Tibial nerve (tissue), 4 donors: ENCODE results near the gene RPTOR.

ENCODE experiments used
- CTCF ChIP-seq, 5 experiments: fragments of 200-600 bp in 3 of 5; fragments of 450-650 bp in 2 of 5; sonication (generic) in 3 of 5; IDR thresholded peaks; one replicate each; pipeline ENCODE4 v1.5.1; 2016 to 2019; ENCODE audit warnings: antibody characterized with exemption in 5 of 5, mild to moderate bottlenecking in 3 of 5, moderate library complexity in 2 of 5
- EP300 ChIP-seq, 2 donors: sonication (generic); formaldehyde crosslinking; IDR thresholded peaks; one replicate each; pipeline ENCODE4 v1.6.1; 2017; ENCODE audit warnings: antibody characterized with exemption in 2 of 2, mild to moderate bottlenecking in 1 of 2
- POLR2A ChIP-seq, 2 donors: fragments of 450-650 bp; IDR thresholded peaks; one replicate each; pipeline ENCODE4 v1.6.1; 2017; ENCODE audit warnings: antibody characterized with exemption in 2 of 2, mild to moderate bottlenecking in 2 of 2, moderate library complexity in 2 of 2

GRCh38 chr17:80935526-80935925, 390.9 kb downstream of the RPTOR start:
- TF ChIP-seq POLR2A (IDR thresholded peaks at IDR 0.05), result no peak
- TF ChIP-seq CTCF (IDR thresholded peaks at IDR 0.05), result no peak
- no peak for TF ChIP-seq EP300 (IDR thresholded peaks at IDR 0.05)
